Trophoblast cell (in vitro differentiated cells and primary cell): ENCODE data around the gene CALN1.

Experiments
- DNase-seq, 2 donors: peaks; one replicate each; pipeline ENCODE4 v3.0.0-alpha.2; 2016
- H2AFZ ChIP-seq: 2 replicates; pipeline ENCODE4 v1.6.1; 2013; ENCODE audit warnings: low read length, moderate library complexity, mild to moderate bottlenecking; ENCODE audit not compliant: insufficient read depth, poor library complexity
- H2AK5ac ChIP-seq: 2 replicates; pipeline ENCODE4 v1.6.1; 2013; ENCODE audit warnings: mild to moderate bottlenecking, low read length
- H2BK120ac ChIP-seq: 2 replicates; pipeline ENCODE4 v1.6.1; 2013; ENCODE audit warnings: low read length, mild to moderate bottlenecking, moderate library complexity; ENCODE audit not compliant: insufficient read depth, poor library complexity
- H2BK12ac ChIP-seq: 2 replicates; pipeline ENCODE4 v1.6.1; 2013; ENCODE audit warnings: mild to moderate bottlenecking, low read length, moderate library complexity
- H2BK5ac ChIP-seq: 2 replicates; pipeline ENCODE4 v1.6.1; 2013; ENCODE audit warnings: low read length, low read depth, moderate library complexity, mild to moderate bottlenecking; ENCODE audit not compliant: poor library complexity
- H3K14ac ChIP-seq: 2 replicates; pipeline ENCODE4 v1.6.1; 2013; ENCODE audit warnings: mild to moderate bottlenecking, low read length
- H3K18ac ChIP-seq: 2 replicates; pipeline ENCODE4 v1.6.1; 2013; ENCODE audit warnings: mild to moderate bottlenecking, low read length
- H3K23ac ChIP-seq: 2 replicates; pipeline ENCODE4 v1.6.1; 2013; ENCODE audit warnings: low read length
- H3K27ac ChIP-seq: 2 replicates; pipeline ENCODE4 v1.5.1; 2013; ENCODE audit warnings: low read depth, mild to moderate bottlenecking, inconsistent platforms, low read length, moderate library complexity
- H3K27me3 ChIP-seq: 2 replicates; pipeline ENCODE4 v1.6.1; 2013; ENCODE audit warnings: inconsistent platforms, mild to moderate bottlenecking, low read length, moderate library complexity; ENCODE audit not compliant: insufficient read depth
- H3K36me3 ChIP-seq, 2 experiments: 1 replicate in 1 of 2; 2 replicates in 1 of 2; pipeline ENCODE4 v1.6.1; 2013; ENCODE audit warnings: low read length in 2 of 2, mild to moderate bottlenecking in 2 of 2, moderate library complexity in 1 of 2; ENCODE audit not compliant: insufficient read depth in 2 of 2, control insufficient read depth in 1 of 2
- H3K4ac ChIP-seq: 2 replicates; pipeline ENCODE4 v1.6.1; 2013; ENCODE audit warnings: low read depth, mild to moderate bottlenecking, low read length, moderate library complexity
- H3K4me1 ChIP-seq, 2 experiments: 1 replicate in 1 of 2; 2 replicates in 1 of 2; pipeline ENCODE4 v1.6.1; 2013; ENCODE audit warnings: low read length in 2 of 2, mild to moderate bottlenecking in 2 of 2, moderate library complexity in 1 of 2; ENCODE audit not compliant: insufficient read depth in 2 of 2, control insufficient read depth in 1 of 2
- H3K4me2 ChIP-seq: 2 replicates; pipeline ENCODE4 v1.6.1; 2013; ENCODE audit warnings: inconsistent platforms, mild to moderate bottlenecking, low read length, moderate library complexity
- H3K4me3 ChIP-seq: 2 replicates; pipeline ENCODE4 v1.5.1; 2013; ENCODE audit warnings: mild to moderate bottlenecking, low read depth, low read length, inconsistent platforms
- H3K79me1 ChIP-seq: one replicate; pipeline ENCODE4 v1.6.1; 2013; ENCODE audit warnings: low read length
- H3K79me2 ChIP-seq: 2 replicates; pipeline ENCODE4 v1.6.1; 2013; ENCODE audit warnings: low read length, mild to moderate bottlenecking; ENCODE audit not compliant: control insufficient read depth, insufficient read depth, poor library complexity
- H3K9ac ChIP-seq: 2 replicates; pipeline ENCODE4 v1.6.1; 2013; ENCODE audit warnings: mild to moderate bottlenecking, low read length
- H3K9me3 ChIP-seq: 2 replicates; pipeline ENCODE4 v1.6.1; 2013; ENCODE audit warnings: low read depth, mild to moderate bottlenecking, control low read depth, inconsistent platforms, low read length; ENCODE audit not compliant: insufficient read depth
- H4K12ac ChIP-seq: 2 replicates; pipeline ENCODE4 v1.6.1; 2013; ENCODE audit warnings: low read depth, mild to moderate bottlenecking, low read length, moderate library complexity
- H4K8ac ChIP-seq: 2 replicates; pipeline ENCODE4 v1.6.1; 2013; ENCODE audit warnings: low read depth, mild to moderate bottlenecking, low read length, moderate library complexity
- H4K91ac ChIP-seq: one replicate; pipeline ENCODE4 v1.6.1; 2013; ENCODE audit warnings: low read depth, mild to moderate bottlenecking, low read length, moderate library complexity
- WGBS: extraction: QIAGEN DNeasy Blood & Tissue Kit; methylation state at CpG from one replicate; pipeline ENCODE4 v1.1.7; 2013; ENCODE audit warnings: missing lambda C conversion rate; ENCODE audit not compliant: insufficient read length, insufficient coverage; ENCODE audit errors: extremely low coverage; 5-methylcytosine and 5-hydroxymethylcytosine counted together

Gene CALN1

DNA sequence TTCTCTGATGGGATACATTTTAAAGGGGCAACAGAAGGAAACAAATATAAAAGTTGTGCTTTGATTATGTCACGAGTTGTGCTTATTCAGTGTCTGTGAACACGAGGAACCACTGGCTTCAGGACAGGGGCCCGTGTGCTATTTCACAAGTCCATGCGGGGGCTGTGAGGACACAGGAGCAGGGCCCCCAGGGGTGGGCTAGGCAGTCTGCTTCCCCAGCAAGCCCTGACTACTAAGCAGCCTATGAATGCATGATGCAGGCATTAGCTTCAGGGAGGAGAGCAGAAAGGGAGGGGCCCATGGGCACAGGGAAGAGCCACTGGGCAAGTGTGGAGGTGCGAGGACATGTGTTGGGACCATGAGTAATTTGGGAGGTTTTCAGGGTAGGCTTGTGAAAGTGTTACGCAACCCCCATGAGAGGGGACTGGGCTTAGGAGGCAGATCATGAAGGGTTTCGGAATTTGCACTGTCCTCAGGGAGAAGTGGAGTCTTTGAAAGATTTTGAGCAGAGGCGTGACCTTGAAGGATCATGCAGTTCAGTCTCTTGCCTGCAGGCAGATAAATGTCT, 424.9 kb downstream of the CALN1 start:
- Histone ChIP-seq H2BK120ac (no peak overlapping the region), H3K9me3 (no peaks in the 10 kb centered on the region), H3K18ac (no peak overlapping the region), H3K27ac (no peak overlapping the region), H2BK12ac (no peak overlapping the region), H3K4me3 (no peak overlapping the region), H3K23ac (no peak overlapping the region), H3K9ac (no peak overlapping the region), H2BK5ac (no peak overlapping the region), H4K8ac (no peak overlapping the region), H2AK5ac (no peak overlapping the region), H4K12ac (no peak overlapping the region), H3K79me1 (no peaks in the 10 kb centered on the region), H3K36me3 (no peaks in the 10 kb centered on the region), H3K4ac (no peak overlapping the region), H3K27me3 (no peaks in the 10 kb centered on the region), H4K91ac (no peak overlapping the region), H3K14ac (no peak overlapping the region), H2AFZ (no peak overlapping the region), H3K79me2 (no peaks in the 10 kb centered on the region), H3K4me2 (no peak overlapping the region), H3K4me1 (no peaks in the 10 kb centered on the region)
- no peak for DNase-seq
- no CpG with 5 or more reads among the region's 8 CpGs for WGBS

GRCh38 chr7:71984348-71984747, 427.8 kb downstream of the CALN1 start:
- Histone ChIP-seq H3K9me3 (no peaks in the 10 kb centered on the region), H2BK120ac (no peak overlapping the region), H3K14ac (no peak overlapping the region), H3K4me3 (no peak overlapping the region), H3K4me2 (no peak overlapping the region), H2BK12ac (no peak overlapping the region), H4K8ac (no peak overlapping the region), H3K27me3 (no peaks in the 10 kb centered on the region), H3K79me1 (no peaks in the 10 kb centered on the region), H4K91ac (no peak overlapping the region), H3K36me3 (no peaks in the 10 kb centered on the region), H3K4ac (no peak overlapping the region), H3K18ac (no peak overlapping the region), H3K79me2 (no peaks in the 10 kb centered on the region), H3K9ac (no peak overlapping the region), H4K12ac (no peak overlapping the region), H3K23ac (no peak overlapping the region), H2AFZ (no peak overlapping the region), H3K27ac (no peak overlapping the region), H3K4me1 (no peaks in the 10 kb centered on the region), H2BK5ac (no peak overlapping the region), H2AK5ac (no peak overlapping the region)
- no CpG with 5 or more reads among the region's 2 CpGs for WGBS
- DNase-seq: no peak

DNA sequence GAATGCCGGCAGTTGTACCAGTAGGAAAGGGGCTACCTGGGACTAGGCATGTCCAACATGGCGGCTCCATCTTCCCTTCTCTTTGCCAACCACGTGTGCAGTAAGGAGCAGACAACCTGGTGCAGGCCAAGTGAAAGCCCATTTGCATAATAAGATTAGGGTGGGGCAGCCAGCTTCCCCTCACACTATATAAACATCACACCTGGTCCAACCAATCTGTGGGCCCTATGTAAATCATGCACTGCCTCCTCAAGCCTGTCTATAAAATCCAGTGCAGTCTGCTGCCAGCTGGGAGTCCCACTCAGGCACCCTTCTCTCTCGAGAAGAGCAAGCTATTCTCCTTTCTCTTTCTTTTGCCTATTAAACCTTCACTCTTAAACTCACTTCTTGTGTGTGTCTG, 429.3 kb downstream of the CALN1 start:
- H3K79me2 ChIP-seq: no peaks in the 10 kb centered on the region
- H3K23ac ChIP-seq: no peak overlapping the region
- H3K4me3 ChIP-seq: no peak overlapping the region
- H3K79me1 ChIP-seq: no peaks in the 10 kb centered on the region
- H4K91ac ChIP-seq: no peak overlapping the region
- H3K14ac ChIP-seq: no peak overlapping the region
- H2AFZ ChIP-seq: no peak overlapping the region
- H2BK120ac ChIP-seq: no peak overlapping the region
- no peak overlapping the region for H4K12ac ChIP-seq
- no peak overlapping the region for H3K27ac ChIP-seq
- no peak overlapping the region for H3K9ac ChIP-seq
- H3K4me2 ChIP-seq: no peak overlapping the region
- H2BK5ac ChIP-seq: no peak overlapping the region
- H3K4me1 ChIP-seq: no peaks in the 10 kb centered on the region
- no peak overlapping the region for H3K18ac ChIP-seq
- H2AK5ac ChIP-seq: no peak overlapping the region
- no peak overlapping the region for H3K4ac ChIP-seq
- H2BK12ac ChIP-seq: no peak overlapping the region
- no peaks in the 10 kb centered on the region for H3K9me3 ChIP-seq
- no peak for DNase-seq
- no peaks in the 10 kb centered on the region for H3K27me3 ChIP-seq
- no CpG with 5 or more reads among the region's 4 CpGs for WGBS
- H4K8ac ChIP-seq: no peak overlapping the region
- H3K36me3 ChIP-seq: no peaks in the 10 kb centered on the region

GRCh38 chr7:71976645-71977044, 435.5 kb downstream of the CALN1 start:
- no peak overlapping the region for H3K9ac ChIP-seq
- H3K4me3 ChIP-seq: no peak overlapping the region
- H4K91ac ChIP-seq: no peak overlapping the region
- H3K27me3 ChIP-seq: no peaks in the 10 kb centered on the region
- no peak overlapping the region for H2BK120ac ChIP-seq
- DNase-seq: no peak
- H3K4me2 ChIP-seq: no peak overlapping the region
- H2BK5ac ChIP-seq: no peak overlapping the region
- no peak overlapping the region for H4K8ac ChIP-seq
- H3K23ac ChIP-seq: no peak overlapping the region
- H2AFZ ChIP-seq: no peak overlapping the region
- H3K18ac ChIP-seq: no peak overlapping the region
- H2BK12ac ChIP-seq: no peak overlapping the region
- no peaks in the 10 kb centered on the region for H3K4me1 ChIP-seq
- no peak overlapping the region for H2AK5ac ChIP-seq
- no peaks in the 10 kb centered on the region for H3K36me3 ChIP-seq
- H3K79me2 ChIP-seq: no peaks in the 10 kb centered on the region
- no peak overlapping the region for H3K4ac ChIP-seq
- H4K12ac ChIP-seq: no peak overlapping the region
- 100% methylated on average over 1 of the region's 7 CpGs for WGBS
- H3K14ac ChIP-seq: no peak overlapping the region
- no peaks in the 10 kb centered on the region for H3K9me3 ChIP-seq
- no peak overlapping the region for H3K27ac ChIP-seq
- H3K79me1 ChIP-seq: no peaks in the 10 kb centered on the region
